Mammary epithelial cell (primary cell): Measurements from ENCODE around the gene FGD5.

Experiments
- EZH2 ChIP-seq: IDR thresholded peaks from 2 replicates; pipeline ENCODE4 v1.6.1; 2012; ENCODE audit warnings: low read length, inconsistent platforms, borderline replicate concordance
- TF ChIP-seq, protein P1 (sequence below), 2 donors: IDR thresholded peaks in 1 of 2; conservative IDR thresholded peaks in 1 of 2; 2 replicates each; pipeline ENCODE4 v1.5.1; 2011 to 2012; ENCODE audit warnings: inconsistent platforms in 2 of 2, low read length in 2 of 2, mild to moderate bottlenecking in 2 of 2, control low read depth in 1 of 2, low read depth in 1 of 2; ENCODE audit not compliant: insufficient read depth in 1 of 2; ENCODE audit errors: extremely low read depth in 1 of 2

DNA sequence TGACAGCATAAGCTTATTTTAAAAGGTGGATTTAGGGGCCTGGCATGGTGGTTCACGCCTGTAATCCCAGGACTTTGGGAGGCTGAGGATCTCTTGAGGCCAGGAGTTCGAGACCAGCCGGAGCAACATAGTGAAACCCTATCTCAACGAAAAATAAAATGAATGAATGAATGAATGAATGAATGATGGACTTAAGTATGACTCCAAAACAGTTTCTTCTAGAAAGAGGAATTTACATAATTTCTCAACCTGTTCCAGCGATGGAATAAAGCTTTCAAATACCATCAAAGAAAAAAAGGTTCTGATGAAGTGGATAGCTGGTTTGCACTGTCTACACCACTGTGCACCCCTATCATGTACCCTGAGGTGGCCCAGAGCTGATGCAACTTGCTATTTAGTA lies 108.5 kb downstream of the FGD5 start:
- TF ChIP-seq EZH2: no peak
- TF ChIP-seq, protein P1, sequence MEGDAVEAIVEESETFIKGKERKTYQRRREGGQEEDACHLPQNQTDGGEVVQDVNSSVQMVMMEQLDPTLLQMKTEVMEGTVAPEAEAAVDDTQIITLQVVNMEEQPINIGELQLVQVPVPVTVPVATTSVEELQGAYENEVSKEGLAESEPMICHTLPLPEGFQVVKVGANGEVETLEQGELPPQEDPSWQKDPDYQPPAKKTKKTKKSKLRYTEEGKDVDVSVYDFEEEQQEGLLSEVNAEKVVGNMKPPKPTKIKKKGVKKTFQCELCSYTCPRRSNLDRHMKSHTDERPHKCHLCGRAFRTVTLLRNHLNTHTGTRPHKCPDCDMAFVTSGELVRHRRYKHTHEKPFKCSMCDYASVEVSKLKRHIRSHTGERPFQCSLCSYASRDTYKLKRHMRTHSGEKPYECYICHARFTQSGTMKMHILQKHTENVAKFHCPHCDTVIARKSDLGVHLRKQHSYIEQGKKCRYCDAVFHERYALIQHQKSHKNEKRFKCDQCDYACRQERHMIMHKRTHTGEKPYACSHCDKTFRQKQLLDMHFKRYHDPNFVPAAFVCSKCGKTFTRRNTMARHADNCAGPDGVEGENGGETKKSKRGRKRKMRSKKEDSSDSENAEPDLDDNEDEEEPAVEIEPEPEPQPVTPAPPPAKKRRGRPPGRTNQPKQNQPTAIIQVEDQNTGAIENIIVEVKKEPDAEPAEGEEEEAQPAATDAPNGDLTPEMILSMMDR (conservative IDR thresholded peaks at IDR 0.05 in 1 of 2, IDR thresholded peaks at IDR 0.05 in 1 of 2; ENCODE audit: extremely low read depth in 1 of 2, insufficient read depth in 1 of 2, low read depth in 1 of 2, low read length in 2 of 2): no peak
